Right forelimb (tissue), 1 donor: ENCODE measurements around the gene PIAS1.
"Not testable (repeated sequence)": the region's sequence is repeated elsewhere in the genome, so short reads cannot be mapped to it uniquely, and the experiment has no call there.

Experiments used
- DNase-seq: peaks from one replicate; pipeline ENCODE4 v3.0.0-alpha.2; 2018

PIAS1 gene

DNA sequence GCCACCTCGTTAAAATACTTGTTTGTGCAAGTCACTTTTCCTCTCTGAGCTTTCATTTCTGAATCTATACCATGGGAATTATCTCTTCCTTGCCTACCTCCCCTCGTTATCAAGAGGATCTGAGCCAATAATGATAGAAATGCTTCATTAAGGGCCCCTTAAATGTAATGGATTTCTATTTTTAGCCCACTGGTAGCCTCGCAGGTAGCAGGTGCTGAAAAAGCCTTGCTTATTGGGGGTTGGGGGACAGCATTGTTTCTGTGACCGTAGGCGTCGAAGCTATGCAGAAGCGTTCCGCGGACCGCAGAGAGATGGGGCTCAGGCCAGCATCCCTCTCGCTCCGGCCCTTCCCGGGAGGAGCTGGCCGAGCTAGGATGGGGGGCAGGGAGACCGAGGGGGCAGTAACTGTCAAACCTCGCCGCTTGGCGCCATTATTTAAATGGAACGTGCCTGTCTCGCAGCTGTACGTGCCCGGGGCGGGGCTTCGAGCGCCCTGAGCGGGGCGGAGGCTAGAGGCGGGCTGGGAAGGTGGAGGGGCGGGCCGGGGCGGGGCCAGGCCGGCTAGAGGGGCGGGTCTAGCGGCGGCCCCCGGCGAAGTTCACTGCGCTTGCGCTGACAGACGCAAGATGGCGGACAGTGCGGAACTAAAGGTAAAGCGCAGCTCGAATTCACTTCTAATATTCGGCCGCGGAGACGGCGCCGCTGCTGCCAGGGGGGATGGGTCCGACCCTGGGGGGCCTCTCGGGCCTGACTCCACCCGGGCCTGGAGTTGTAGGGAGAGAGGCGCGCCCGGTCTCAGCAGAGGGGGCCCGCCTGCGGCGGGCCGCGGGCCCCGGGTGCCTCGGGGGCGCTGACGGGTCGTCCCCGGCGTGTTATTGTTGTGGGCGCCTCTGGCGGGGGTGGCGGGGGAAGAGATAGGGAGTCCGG, at the start of gene PIAS1:
Gene PIAS1 (plus strand): TSS at position 615 of the 927 bp plus-strand sequence. CDS start 12 bp downstream, at position 627.
- DNase-seq, result peak; percentile 98

DNA sequence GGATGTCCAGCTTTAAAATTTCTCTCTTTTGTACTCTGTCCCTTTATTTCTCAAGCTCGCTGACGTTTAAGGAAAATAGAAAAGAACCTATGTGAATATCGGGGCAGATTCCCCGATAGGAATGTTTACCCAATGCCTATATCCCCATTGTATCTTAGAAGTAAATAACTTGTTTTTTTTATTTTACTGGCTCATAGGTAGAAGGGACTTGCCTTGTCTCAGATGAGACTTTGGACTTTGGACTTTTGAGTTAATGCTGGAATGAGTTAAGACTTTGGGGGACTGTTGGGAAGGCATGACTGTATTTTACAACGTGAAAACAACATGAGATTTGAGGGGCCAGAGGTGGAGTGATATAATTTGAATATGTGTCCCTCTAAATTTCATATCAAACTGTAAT, 46.5 kb upstream of the PIAS1 start:
- DNase-seq, result not testable (repeated sequence)

DNA sequence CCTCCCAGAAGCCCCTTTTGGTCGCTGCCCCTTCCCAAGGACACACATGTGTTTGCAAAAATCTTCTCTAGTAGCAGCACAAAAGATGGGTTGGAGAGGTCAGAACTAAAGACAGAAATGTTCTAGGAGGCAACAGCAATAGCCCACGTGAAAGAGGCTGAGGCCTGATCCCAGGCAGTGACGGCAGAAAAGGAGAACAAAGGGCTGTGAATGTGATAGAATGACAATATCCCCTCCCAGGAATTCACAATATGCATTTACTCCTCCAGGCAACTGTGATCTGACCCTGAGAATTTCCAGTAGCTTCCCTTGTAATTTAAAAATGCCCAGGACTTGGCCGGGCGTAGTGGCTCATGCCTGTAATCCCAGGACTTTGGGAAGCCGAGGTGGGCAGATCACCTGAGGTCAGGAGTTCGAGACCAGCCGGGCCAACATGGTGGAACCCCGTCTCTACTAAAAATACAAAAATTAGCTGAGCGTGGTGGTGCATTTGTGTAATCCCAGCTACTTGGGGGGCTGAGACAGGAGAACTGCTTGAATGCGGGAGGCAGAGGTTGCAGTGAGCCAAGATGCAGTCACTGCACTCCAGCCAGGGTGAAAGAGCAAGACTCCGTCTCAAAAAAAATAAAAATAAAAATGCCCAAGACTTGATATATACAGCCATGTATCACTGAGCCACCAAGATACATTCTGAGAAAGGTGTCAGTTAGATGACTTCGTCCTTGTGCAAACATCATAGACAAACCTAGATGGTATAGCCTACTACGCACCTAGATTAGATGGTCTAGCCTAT, 43.6 kb upstream of the PIAS1 start:
- no peak for DNase-seq

DNA sequence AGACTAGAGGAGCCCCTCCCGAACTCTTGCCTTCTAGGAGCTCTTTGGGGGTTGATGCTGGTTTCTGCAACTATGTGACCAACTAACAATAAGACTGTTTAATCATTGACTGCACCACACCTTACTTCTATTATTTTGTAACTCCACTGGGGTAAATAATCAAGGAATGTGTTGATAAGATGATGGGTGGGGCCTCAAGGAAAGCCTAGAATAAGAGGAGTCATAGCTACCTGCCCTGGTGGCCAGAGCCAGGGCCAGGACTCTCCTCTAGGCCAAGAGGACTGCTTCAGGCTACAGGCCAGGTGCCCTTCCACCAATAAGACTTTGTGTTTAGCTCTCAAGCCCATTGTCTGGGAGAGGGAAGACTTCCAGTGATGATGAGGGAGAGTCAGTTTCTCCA, 41.2 kb upstream of the PIAS1 start:
- no peak for DNase-seq

DNA sequence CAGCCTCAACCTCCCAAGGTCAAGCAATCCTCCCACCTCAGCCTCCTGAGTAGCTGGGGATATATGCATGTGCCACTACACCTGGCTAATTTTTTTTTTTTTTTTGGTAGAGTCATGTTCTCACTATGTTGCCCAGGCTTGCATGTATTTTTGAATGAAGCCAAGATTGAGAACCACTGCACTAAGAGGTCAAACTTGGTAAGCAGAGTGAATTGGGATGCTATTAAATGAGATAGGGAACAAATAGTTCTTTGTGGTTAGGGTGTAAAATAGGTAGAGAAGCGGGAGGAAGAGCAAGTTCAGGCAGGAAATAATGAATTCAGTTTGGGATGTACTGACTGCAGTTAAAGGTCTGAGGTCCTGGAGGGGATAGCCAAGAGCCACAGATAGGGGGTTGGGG, 39.9 kb upstream of the PIAS1 start:
- DNase-seq, result no peak

DNA sequence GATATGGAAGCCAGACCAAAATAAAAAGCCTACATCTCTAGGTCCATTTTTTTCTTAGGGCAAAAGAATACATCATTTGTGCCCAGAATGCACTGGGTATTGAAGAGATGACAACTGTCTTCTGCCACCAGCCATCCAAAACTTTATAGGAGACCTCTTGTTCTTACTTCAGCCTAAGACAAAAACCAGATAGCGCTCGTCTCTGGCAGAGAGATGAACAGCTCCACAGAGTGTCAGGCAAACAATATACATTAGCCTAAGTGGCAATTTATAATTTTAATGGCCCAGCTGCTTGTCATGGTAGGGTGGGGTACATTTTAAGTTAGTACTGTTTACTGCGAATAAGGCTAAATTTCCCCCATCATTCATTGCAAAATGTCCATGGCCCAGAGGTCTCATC, 38.9 kb upstream of the PIAS1 start:
- no peak for DNase-seq

DNA sequence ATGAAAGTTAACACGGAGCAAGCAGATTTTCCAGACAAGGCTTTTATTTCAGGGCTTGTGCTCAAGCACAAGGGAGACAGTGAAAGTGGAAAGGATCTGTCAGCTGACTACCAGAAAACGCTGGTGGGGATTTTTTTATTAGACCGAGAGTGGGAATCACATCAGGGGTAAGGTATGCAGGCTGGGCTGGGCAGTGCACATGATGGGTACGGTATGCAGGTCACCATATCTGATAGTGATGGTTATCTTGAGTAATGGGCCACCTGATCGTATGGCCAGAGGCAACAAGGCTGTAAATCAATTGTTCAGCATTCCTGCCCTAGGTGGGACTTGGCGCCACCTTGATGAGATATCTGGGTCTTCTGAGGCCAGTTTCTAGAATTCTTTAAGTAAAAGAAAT, 36.9 kb upstream of the PIAS1 start:
- no peak for DNase-seq

DNA sequence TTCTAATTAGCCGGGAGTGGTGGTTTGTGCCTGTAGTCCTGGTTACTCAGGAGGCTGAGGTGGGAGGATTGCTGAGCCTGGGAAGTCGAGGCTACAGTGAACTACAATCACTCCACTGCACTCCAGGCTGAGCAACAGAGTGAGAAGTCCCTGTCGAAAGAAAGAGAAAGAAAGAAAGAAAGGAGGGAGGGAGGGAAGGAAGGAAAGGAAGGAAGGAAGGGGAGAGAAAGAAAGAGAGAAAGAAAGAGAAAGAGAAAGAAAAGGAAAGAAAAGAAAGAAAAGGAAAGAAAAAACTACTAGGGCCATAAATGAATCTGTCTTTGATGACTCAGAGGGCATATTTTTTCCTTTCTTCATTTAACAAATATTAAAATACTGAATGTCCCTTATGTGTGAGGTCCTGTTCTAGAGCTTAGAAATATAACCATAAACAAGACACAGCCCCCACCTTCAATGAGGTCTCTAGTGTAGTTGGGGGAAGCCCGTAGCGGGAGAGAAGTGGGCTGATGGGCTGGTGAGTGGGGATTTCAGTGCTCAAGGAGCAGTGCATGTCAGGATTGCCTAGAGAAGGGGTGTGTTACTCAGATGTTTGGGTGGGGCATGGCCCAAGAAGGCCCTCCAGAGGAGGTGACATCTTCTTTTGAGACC, 35.2 kb upstream of the PIAS1 start:
- DNase-seq, result no peak

DNA sequence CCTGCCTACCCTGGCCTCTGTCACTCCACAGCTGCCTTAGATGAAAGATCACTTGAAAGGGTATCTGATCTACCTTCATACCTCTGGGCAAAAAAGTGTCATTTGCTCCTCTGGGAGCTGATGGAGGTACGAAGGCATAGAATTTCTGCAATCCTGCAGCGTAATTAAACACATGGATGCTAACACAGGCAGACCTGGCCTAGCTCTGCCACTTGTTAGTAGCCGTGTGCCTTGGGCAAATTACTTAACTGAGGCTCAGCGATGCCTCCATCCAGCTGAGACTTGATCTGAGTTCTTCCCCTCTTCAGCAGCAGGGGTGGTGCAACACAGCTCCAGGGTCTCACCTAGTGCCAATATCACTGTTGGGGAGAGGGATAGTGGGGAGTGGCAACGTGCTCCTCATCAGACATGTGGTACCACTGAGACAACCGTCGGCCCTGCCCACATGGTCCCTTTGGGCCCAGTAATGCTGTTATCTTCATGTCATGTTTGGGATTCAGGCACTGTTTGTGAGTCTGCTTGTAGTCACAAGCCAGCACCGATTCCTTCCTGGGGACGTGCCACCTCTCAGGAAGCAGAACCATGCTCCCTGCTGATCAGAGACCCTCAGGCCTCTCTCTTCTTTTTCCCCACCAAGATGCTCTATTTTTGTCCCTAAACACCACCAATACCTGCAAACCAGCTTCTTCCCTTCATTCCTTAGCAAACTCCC, 34.1 kb upstream of the PIAS1 start:
- DNase-seq, result no peak

DNA sequence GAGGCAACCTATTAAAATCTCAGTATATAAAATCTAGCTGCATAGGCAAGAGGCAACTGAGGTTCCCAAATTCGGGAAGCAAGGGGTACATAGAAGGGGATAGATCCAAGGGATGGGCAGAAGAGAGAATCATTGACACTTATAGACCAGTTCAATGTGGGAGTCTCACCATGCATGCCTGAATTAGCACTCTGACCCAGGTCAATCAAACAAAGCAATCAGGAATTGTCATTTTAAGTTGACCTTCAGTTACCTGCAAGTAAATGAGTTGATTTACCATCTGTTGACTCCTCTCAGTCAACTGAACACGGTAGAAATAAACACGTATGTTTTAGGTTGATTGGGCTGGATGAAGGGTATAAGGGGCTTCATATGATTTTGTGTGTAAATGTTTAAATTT, 33.4 kb upstream of the PIAS1 start:
- no peak for DNase-seq

DNA sequence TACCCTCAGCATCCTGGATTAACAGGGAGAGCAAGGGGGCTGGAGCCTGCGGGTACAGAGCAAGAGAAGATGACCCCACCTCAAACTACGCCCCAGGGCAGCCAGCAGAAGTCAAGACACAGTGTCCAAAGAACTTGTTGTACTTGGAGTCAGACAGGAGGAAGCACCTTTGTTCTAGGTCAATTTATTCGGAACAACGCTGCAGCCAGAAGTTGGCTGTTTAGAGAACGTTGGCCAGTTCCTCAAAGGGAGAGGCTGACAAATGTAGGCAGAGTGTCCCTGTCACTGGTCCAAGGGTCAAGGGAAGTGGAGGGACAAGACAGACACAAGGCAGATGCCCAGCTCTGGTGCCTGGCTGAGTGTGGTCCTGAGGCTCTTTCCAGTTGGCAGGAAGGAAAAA, 32.1 kb upstream of the PIAS1 start:
- DNase-seq, result no peak

DNA sequence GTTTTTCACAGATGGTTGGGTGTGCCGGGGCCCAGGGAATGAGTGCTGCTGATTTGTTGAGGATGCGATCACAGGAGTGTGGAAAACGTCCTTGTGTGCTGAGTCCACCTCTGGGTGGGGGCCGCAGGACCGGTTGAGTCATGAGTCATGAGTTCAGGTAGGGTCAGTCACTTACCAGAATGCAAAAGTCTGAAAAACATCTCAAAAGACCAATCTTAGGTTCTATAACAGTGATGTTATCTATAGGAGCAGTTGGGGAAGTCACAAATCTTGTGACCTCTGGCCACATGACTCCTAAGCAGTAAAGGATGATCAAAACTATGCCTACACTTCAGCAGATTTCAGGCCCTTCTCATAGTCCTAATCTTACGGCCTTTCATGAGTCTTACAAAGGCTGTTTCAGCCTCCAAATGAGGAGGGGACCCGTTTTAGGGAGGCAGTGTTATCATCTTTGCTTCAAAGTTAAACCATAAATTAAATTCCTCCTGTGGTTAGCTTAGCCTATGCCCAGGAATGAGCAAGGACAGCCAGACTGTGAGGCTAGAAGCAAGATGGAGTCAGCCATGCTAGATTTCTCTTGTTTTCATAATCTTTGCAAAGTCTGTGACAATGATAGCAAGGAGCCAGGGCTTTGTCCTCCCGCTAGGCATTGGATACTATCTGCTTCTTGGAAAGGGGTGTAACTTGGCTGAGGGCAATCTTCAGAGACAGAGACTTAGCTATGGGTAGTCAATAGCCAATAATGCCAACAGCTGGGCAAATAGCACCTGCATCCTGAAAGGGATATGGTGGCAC, 30.6 kb upstream of the PIAS1 start:
- DNase-seq, result no peak

DNA sequence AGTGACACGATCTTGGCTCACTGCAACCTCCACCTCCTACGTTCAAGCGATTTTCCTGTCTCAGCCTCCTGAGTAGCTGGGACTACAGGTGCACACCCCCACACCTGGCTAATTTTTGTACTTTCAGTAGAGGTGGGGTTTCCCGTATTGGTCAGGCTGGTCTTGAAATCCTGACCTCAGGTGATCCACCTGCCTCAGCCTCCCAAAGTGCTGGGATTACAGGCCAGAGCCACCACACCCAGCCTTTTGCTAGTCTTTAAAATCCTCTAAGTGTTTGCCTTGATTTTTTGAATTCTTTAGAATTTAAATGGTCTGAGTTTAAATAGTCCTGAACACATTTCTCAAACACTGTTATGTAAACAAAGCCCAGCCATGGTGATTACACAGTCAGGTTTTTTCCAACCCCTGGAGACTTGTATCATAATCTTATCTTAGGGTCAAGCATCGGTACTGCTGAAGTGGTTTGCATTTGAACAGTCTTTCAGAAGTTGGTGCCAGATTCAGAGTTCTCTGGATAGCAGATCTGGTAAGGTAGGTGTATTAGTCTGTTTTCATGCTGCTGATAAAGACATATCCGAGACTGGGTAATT, 28.2 kb upstream of the PIAS1 start:
- DNase-seq, result no peak

DNA sequence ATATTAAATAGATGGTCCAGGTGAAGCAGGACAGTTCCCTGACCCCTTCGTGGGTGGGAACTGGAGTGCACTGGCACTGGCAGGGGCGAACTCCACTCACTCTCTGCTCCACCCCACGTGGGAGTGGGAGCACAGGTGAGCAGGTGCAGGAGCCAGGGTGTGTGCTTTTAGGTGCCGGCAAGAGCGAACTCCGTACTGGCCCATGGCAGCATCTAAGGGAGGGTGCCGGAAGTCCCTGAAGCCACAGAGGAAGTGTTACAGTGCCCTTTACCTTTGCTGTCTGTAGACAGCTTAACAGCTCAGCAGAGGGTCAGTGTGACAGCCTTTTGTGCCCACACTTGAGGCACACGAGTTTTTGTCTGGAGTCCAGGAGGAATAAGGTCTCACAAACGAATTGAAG, 26.7 kb upstream of the PIAS1 start:
- DNase-seq, result no peak

DNA sequence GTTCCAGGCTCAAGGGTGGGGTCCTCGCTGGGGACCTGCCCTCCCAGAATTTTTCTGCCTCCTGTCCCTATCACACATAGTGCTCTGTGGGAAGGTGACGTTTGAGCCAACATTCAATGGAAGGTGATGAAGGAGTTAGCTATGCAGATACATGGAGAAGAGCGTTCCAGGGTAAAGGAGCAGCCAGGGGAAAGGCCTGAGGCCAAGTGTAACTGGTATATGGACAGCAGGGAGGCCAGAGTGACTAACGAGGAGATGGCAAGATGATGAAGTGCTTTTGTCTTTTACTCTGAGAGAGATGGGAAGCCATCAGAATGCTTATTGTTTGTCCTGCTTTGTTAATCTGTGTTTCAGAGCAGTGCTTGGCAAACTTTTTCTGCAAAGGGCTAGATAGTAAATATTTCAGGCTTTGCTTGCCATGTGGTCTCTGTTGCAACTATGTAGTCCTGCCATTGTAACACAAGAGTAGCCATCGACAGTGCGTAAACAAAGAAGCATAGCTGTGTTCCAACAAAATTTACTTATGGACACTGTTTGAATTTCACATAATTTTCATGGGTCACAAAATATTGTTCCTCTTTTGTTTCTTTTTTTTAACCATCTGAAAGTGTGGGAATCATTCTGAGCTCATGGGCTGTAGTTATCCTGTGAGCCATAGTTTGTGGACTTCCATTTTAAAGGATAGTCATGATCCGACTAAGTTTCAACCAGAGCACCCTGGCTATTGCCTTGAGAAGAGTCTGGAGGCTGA, 25.8 kb upstream of the PIAS1 start:
- DNase-seq, result no peak

DNA sequence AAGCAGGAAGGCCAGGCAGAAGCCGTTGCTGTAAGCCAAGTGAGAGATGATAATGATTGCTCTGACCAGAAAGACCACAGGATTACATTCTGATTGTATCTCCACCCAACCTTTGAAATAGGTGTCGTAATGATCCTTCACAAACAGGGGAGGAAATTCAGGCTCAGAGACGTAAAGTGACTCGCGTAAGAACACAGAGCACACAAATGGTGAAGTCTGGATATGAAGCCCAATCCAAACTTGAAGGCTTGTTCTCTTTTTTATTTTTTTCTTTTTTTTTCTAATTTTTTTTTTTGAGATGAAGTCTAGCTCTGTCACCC, 25.3 kb upstream of the PIAS1 start:
- no peak for DNase-seq

DNA sequence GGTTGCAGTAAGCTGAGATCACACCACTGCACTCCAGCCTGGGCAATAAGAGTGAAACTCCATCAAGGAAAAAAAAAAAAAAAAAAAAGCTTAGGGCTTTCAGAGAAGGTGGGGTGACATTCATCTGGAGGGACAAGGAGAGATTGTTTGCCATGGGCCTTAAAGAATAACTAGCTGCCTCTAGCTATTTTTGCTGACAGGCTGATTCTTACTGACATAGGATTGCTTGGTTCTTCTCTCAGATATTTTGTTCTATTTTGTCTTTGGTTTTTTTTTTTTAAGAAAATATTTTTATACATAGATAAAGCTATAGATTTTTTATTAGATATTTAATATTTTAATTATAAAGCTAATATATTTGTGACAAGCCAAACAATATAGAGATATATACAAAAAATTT, 24.2 kb upstream of the PIAS1 start:
- DNase-seq, result no peak

DNA sequence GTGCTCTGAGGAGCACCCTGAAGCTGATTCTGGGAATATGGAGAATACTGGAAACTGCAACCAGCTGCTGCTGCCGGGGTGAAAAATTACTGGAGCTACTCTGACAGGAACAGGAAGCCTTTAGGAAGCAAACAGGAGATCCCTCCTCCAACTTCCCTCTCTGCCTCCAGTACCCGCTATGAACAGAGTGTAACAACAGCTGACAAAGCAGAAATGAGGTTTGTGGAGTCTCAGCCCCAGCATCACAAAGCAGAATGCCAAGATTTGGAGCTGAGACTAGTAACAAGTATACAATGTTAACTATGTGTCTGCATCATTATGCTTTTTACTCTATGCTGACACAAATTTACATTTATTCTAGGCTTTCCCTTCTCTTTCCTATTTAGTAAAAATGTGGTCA, 22.7 kb upstream of the PIAS1 start:
- no peak for DNase-seq

DNA sequence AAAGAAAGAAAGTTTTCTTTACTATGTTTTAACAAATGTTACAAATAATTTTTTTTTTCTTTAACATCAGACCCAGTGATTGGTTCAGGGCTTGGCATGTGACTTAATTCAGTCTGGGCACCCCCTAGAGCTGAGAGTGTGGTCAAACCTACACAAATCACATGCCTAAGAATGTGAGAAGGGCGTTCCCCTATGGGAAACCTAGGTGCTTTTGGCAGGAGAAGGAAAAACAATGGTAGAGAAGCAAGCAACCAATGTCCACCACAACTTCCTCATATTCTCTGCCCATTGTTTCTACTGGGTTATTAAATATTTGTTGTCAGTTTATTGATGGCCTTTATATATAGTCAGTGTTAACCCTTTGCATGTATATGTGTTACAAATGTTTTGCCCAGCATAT, 21.4 kb upstream of the PIAS1 start:
- DNase-seq, result no peak

DNA sequence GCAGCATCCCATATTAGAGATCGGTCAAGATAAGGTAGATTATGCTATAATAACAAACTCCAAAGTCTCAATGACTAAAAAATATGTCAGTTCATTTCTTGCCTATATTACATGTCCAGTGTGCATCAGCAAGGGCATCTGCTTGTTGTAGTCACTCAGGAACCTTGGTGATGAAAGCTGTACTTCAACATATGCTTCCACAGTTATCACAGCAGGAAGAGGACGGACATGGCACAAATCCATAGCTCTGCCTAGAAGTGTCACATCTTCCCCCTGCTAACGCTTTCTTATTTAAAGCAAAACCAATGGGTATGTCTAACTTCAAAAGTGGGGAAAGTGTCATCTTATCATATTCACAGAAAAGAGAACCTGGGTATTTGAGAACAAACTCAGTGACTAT, 20.0 kb upstream of the PIAS1 start:
- no peak for DNase-seq

DNA sequence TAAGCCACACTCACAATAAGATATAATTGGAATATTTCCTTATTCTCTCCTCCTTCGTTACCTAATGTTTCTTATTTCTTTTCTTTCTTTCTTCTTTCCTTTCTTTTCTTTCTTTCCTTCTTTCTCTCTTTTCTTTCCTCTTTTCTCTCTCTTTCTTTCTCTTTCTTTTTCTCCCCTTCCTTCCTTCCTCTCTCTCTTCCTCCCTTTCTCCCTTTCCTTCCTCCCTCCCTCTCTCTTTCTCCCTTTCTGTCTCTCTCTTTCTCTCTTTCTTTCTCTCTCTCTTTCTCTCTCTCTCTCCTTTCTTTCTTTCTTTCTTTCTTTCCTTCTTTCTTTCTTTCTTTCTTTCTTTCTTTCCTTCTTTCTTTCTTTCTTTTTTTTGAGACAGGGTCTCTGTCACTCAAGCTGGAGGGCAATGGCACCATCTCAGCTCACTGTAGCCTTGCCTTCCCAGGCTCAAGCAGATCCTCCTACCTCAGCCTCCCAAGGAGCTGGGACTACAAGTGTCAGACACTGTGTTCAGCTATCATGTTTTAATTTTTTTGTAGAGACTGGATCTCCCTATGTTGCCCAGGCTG, 19.3 kb upstream of the PIAS1 start:
- DNase-seq, result no peak
